ENCODE measurements around the gene ZSWIM6. TPM values are rescaled to one million over a fixed set of nuclear protein-coding genes. Genes with fewer than 3 reads are reported as not detected.

ZSWIM6 gene
- total RNA-seq, 2 experiments from 2014 or later: 4.1 TPM

- intact Hi-C loops (cut with DNase I, micrococcal nuclease): no loop called here
- H3K9me3 Mint-ChIP-seq: no peaks in the 10 kb centered on the region
- DNase-seq (no peak), ATAC-seq (ENCODE audit: poor library complexity) (no peak)
- ChIA-PET CTCF (interaction anchor here (1.1 to 1.6 kb wide), 2 partner anchors 12 to 16 kb away, joined by 3 read pairs; no protein-coding TSS in a partner anchor), POLR2A (interaction anchor here (2.0 kb wide), 1 partner anchor 11 kb away, joined by 8 read pairs; the partner anchor contains the start of gene ZSWIM6)
- Histone ChIP-seq H3K36me3 (ENCODE audit: insufficient read depth, low read length) (no peaks in the 10 kb centered on the region), H3K4me1 (ENCODE audit: insufficient read depth, low read length) (no peaks in the 10 kb centered on the region), H3K27me3 (ENCODE audit: control insufficient read depth in 1 of 2, insufficient read depth in 2 of 2, low read length in 2 of 2) (no peaks in the 10 kb centered on the region), H3K4me3 (ENCODE audit: low read length) (no peak overlapping the region), H3K27ac (ENCODE audit: low read depth in 1 of 2, low read length in 2 of 2) (no peak overlapping the region), H3K9me3 (ENCODE audit: control insufficient read depth in 1 of 2, insufficient read depth in 1 of 2, low read length in 2 of 2) (peaks cover 0 to under 1% of the 10 kb centered on the region in 2 experiments)
- H3K27ac Mint-ChIP-seq: no peak overlapping the region
- H3K27me3 Mint-ChIP-seq: no peaks in the 10 kb centered on the region
- peaks cover 77% of the 10 kb centered on the region for H3K4me1 Mint-ChIP-seq (ENCODE audit: low read depth)
- no peak for TF ChIP-seq CTCF (IDR thresholded peaks at IDR 0.05)
- no peaks in the 10 kb centered on the region for H3K36me3 Mint-ChIP-seq (ENCODE audit: low read depth)
- no peak overlapping the region for H3K4me3 Mint-ChIP-seq
These were observed 10.0 kb downstream of the ZSWIM6 start for GRCh38 chr5:61342071-61342501.

- no peak overlapping the region for H3K4me3 ChIP-seq (ENCODE audit: low read length)
- H3K27me3 ChIP-seq (ENCODE audit: control insufficient read depth in 1 of 2, insufficient read depth in 2 of 2, low read length in 2 of 2): no peaks in the 10 kb centered on the region
- Mint-ChIP-seq H3K36me3 (ENCODE audit: low read depth) (no peaks in the 10 kb centered on the region), H3K9me3 (no peaks in the 10 kb centered on the region), H3K27ac (no peak overlapping the region), H3K27me3 (no peaks in the 10 kb centered on the region), H3K4me3 (no peak overlapping the region), H3K4me1 (ENCODE audit: low read depth) (peaks cover 72% of the 10 kb centered on the region)
- ChIA-PET POLR2A (interaction anchor here (0.9 kb wide), 1 partner anchor 13 kb away, joined by 3 read pairs; no protein-coding TSS in a partner anchor), CTCF (interaction anchor here (1.8 kb wide), 1 partner anchor 13 kb away, joined by 3 read pairs; no protein-coding TSS in a partner anchor)
- no peak overlapping the region for H3K27ac ChIP-seq (ENCODE audit: low read depth in 1 of 2, low read length in 2 of 2)
- H3K36me3 ChIP-seq (ENCODE audit: insufficient read depth, low read length): no peaks in the 10 kb centered on the region
- H3K9me3 ChIP-seq (ENCODE audit: control insufficient read depth in 1 of 2, insufficient read depth in 1 of 2, low read length in 2 of 2): no peaks in the 10 kb centered on the region
- no peaks in the 10 kb centered on the region for H3K4me1 ChIP-seq (ENCODE audit: insufficient read depth, low read length)
- no peak for TF ChIP-seq CTCF (IDR thresholded peaks at IDR 0.05)
- DNase-seq (no peak), ATAC-seq (ENCODE audit: poor library complexity) (no peak)
- intact Hi-C loops (cut with DNase I, micrococcal nuclease): no loop called here
These were observed 12.3 kb downstream of the ZSWIM6 start for GRCh38 chr5:61344187-61344944.

- ChIA-PET POLR2A (no interaction called here), CTCF (interaction anchor here (0.5 kb wide), 1 partner anchor 88 kb away, joined by 3 read pairs; no protein-coding TSS in a partner anchor)
- H3K27me3 ChIP-seq (ENCODE audit: control insufficient read depth in 1 of 2, insufficient read depth in 2 of 2, low read length in 2 of 2): no peaks in the 10 kb centered on the region
- H3K27me3 Mint-ChIP-seq: no peaks in the 10 kb centered on the region
- H3K4me1 Mint-ChIP-seq (ENCODE audit: low read depth): peaks cover 66% of the 10 kb centered on the region
- no peaks in the 10 kb centered on the region for H3K9me3 ChIP-seq (ENCODE audit: control insufficient read depth in 1 of 2, insufficient read depth in 1 of 2, low read length in 2 of 2)
- H3K9me3 Mint-ChIP-seq: no peaks in the 10 kb centered on the region
- H3K36me3 Mint-ChIP-seq (ENCODE audit: low read depth): no peaks in the 10 kb centered on the region
- TF ChIP-seq CTCF (IDR thresholded peaks at IDR 0.05): no peak
- H3K4me1 ChIP-seq (ENCODE audit: insufficient read depth, low read length): no peaks in the 10 kb centered on the region
- no peak for DNase-seq
- no peak overlapping the region for H3K4me3 ChIP-seq (ENCODE audit: low read length)
- H3K27ac ChIP-seq (ENCODE audit: low read depth in 1 of 2, low read length in 2 of 2): no peak overlapping the region
- ATAC-seq (ENCODE audit: poor library complexity): no peak
- intact Hi-C loops (cut with DNase I, micrococcal nuclease): no loop called here
- no peaks in the 10 kb centered on the region for H3K36me3 ChIP-seq (ENCODE audit: insufficient read depth, low read length)
- no peak overlapping the region for H3K4me3 Mint-ChIP-seq
- H3K27ac Mint-ChIP-seq: no peak overlapping the region
These were observed 14.5 kb downstream of the ZSWIM6 start for GRCh38 chr5:61346511-61346910.
